GM12878 (cell line): Measurements from ENCODE around the gene SEMA3B. TPM values are rescaled to one million over a fixed set of nuclear protein-coding genes. Genes with fewer than 3 reads are reported as not detected.

Source experiments
- ATAC-seq: fragments of 200-7000 bp; cut with Tn5 transposase; 3 replicates; pipeline ENCODE4 v1.9.1; 2020; ENCODE audit warnings: mild to moderate bottlenecking, moderate library complexity
- BruUV-seq: library from RNA; stranded (reverse); fragments of 400-500 nt; replicated peaks from 2 replicates; lab custom pipeline; 2021; lab: Mats Ljungman, UMichigan
- CTCF ChIA-PET: fragments of 300-600 bp; sonication (Branson Sonifier 250); formaldehyde crosslinking; extraction: SDS; loops from one replicate; lab custom pipeline; 2021; ENCODE audit warnings: inconsistent platforms; lab: Yijun Ruan, JAX
- POLR2A ChIA-PET: fragments of 350-600 bp; formaldehyde crosslinking; extraction: SDS; loops from one replicate; lab custom pipeline; 2021; ENCODE audit warnings: inconsistent platforms; lab: Charles Lee
- RAD21 ChIA-PET: fragments of 300-600 bp; sonication (Branson Sonifier 250); formaldehyde crosslinking; loops from one replicate; lab custom pipeline; 2023; ENCODE audit warnings: antibody characterized with exemption; ENCODE audit not compliant: unreplicated experiment; lab: Charles Lee
- SMC1A ChIA-PET: fragments of 300-600 bp; sonication (Branson Sonifier 250); formaldehyde crosslinking; loops from one replicate; lab custom pipeline; 2023; ENCODE audit not compliant: unreplicated experiment, uncharacterized antibody; lab: Charles Lee
- DNase-seq: peaks from one replicate; pipeline ENCODE4 v3.0.0-alpha.2; 2011; ENCODE audit warnings: low read depth, low spot score
- FAIRE-seq: peaks from 3 replicates; lab custom pipeline; 2011; peaks lifted over from hg19 to GRCh38; lab: Jason Lieb, UNC
- H2AFZ ChIP-seq: 2 replicates; pipeline ENCODE4 v1.6.0; 2011; ENCODE audit warnings: low read depth, low read length, control low read depth; ENCODE audit not compliant: control insufficient read depth
- H3K27ac ChIP-seq: 2 replicates; pipeline ENCODE4 v1.5.1; 2011; ENCODE audit warnings: control low read depth; ENCODE audit not compliant: control insufficient read depth, insufficient read depth
- H3K27me3 ChIP-seq, 2 experiments: replicated peaks in 1 of 2; 2 replicates each; pipeline versions ENCODE4 v1.6.0 to v1.6.1; 2011; ENCODE audit warnings: low read length in 1 of 2; ENCODE audit not compliant: control insufficient read depth in 2 of 2, insufficient read depth in 2 of 2
- H3K36me3 ChIP-seq, 2 experiments: 2 replicates each; pipeline ENCODE4 v1.5.1; 2011; ENCODE audit warnings: low read length in 1 of 2; ENCODE audit not compliant: control insufficient read depth in 2 of 2, insufficient read depth in 2 of 2
- H3K4me1 ChIP-seq: 2 replicates; pipeline ENCODE4 v1.6.1; 2011; ENCODE audit warnings: mild to moderate bottlenecking, low read length, moderate library complexity, mixed read lengths; ENCODE audit not compliant: control insufficient read depth, insufficient read depth
- H3K4me2 ChIP-seq: 2 replicates; pipeline ENCODE4 v1.6.0; 2011; ENCODE audit warnings: control low read depth; ENCODE audit not compliant: control insufficient read depth, insufficient read depth
- H3K4me3 ChIP-seq: fragments of 200-600 bp; sonication (generic); 2 replicates; pipeline ENCODE4 v1.5.1; 2016
- H3K79me2 ChIP-seq: 2 replicates; pipeline ENCODE4 v1.6.0; 2011; ENCODE audit warnings: low read length; ENCODE audit not compliant: control insufficient read depth, insufficient read depth
- H3K9ac ChIP-seq: 2 replicates; pipeline ENCODE4 v1.8.0; 2011; ENCODE audit warnings: low read length, control low read depth, mixed read lengths; ENCODE audit not compliant: control insufficient read depth, insufficient read depth
- H3K9me3 ChIP-seq: replicated peaks from 3 replicates; pipeline ENCODE4 v1.5.1; 2011; ENCODE audit warnings: mild to moderate bottlenecking, low read length; ENCODE audit not compliant: control insufficient read depth, insufficient read depth
- H4K20me1 ChIP-seq: 2 replicates; pipeline ENCODE4 v1.6.0; 2011; ENCODE audit not compliant: control insufficient read depth, insufficient read depth
- ATF7 ChIP-seq: fragments of 450-650 bp; IDR thresholded peaks from 2 replicates; pipeline ENCODE4 v1.6.1; 2016; ENCODE audit warnings: low read depth, mild to moderate bottlenecking
- BACH1 ChIP-seq: fragments of 450-650 bp; IDR thresholded peaks from 2 replicates; pipeline ENCODE4 v1.6.1; 2017; ENCODE audit warnings: mild to moderate bottlenecking, borderline replicate concordance
- CHD2 ChIP-seq: IDR thresholded peaks from 2 replicates; pipeline ENCODE4 v1.6.1; 2011; ENCODE audit warnings: low read depth, low read length, improper control_type of control experiment, borderline replicate concordance
- E2F4 ChIP-seq: IDR thresholded peaks from 2 replicates; pipeline ENCODE4 v1.6.1; 2012; ENCODE audit warnings: low read depth, low read length, improper control_type of control experiment
- FOS ChIP-seq: IDR thresholded peaks from 3 replicates; pipeline ENCODE4 v1.6.1; 2011; ENCODE audit warnings: borderline replicate concordance; ENCODE audit not compliant: insufficient read length; ENCODE audit errors: extremely low read depth
- LARP7 ChIP-seq: fragments of 450-650 bp; IDR thresholded peaks from 2 replicates; pipeline ENCODE4 v1.6.1; 2017; ENCODE audit warnings: mild to moderate bottlenecking
- MYB ChIP-seq: fragments of 150-350 bp; IDR thresholded peaks from 2 replicates; pipeline ENCODE4 v1.6.1; 2014; ENCODE audit warnings: mild to moderate bottlenecking, low read depth, low read length, borderline replicate concordance
- MYC ChIP-seq: IDR thresholded peaks from 2 replicates; pipeline ENCODE4 v1.6.1; 2011; ENCODE audit warnings: mild to moderate bottlenecking, low read length, moderate library complexity, inconsistent platforms; ENCODE audit not compliant: insufficient read depth, insufficient replicate concordance, insufficient read length, severe bottlenecking
- RELA ChIP-seq: fragments of 450-650 bp; IDR thresholded peaks from 2 replicates; pipeline ENCODE4 v1.8.0; 2014; ENCODE audit warnings: borderline replicate concordance; ENCODE audit not compliant: partially characterized antibody
- SRF ChIP-seq, 2 experiments: IDR thresholded peaks; 2 replicates each; pipeline ENCODE4 v1.6.1; 2011; ENCODE audit warnings: low read depth in 2 of 2, low read length in 2 of 2, mild to moderate bottlenecking in 1 of 2, moderate library complexity in 1 of 2
- TCF3 ChIP-seq: IDR thresholded peaks from 2 replicates; pipeline ENCODE4 v1.6.1; 2012; ENCODE audit warnings: low read depth, mild to moderate bottlenecking, low read length, borderline replicate concordance; ENCODE audit not compliant: insufficient read depth
- WGBS: methylation state at CpG from one replicate; pipeline ENCODE4 v1.1.6; 2016; ENCODE audit warnings: low lambda C conversion rate; ENCODE audit not compliant: insufficient replicate concordance, insufficient coverage; ENCODE audit errors: missing lambda C conversion rate; 5-methylcytosine and 5-hydroxymethylcytosine counted together
- in situ Hi-C: fragments of 300-500 bp; cut with MboI; formaldehyde crosslinking; loops from 9 replicates; pipeline ENCODE4 v1.14.3; 2018; ENCODE audit warnings: mixed read lengths
- intact Hi-C: fragments of 100-400 bp; cut with micrococcal nuclease; formaldehyde crosslinking; loops from one replicate; pipeline ENCODE4 v1.14.2; 2022; ENCODE audit not compliant: unreplicated experiment
- polyA plus RNA-seq, 11 experiments: library from polyadenylated mRNA; depleted of rRNA in 4 of 11; unstranded in 6 of 11; stranded (reverse) in 5 of 11; fragments of >200 nt; fragmentation: Nextera tagmentation in 4 of 11; fragmentation: Illumina TruSeq in 1 of 11; extraction: Ambion mirVana in 4 of 11; extraction: Trizol in 1 of 11; gene quantifications; 1 replicate in 1 of 11; 2 replicates in 10 of 11; pipeline versions ENCODE4 v1.2.1 to v1.2.3, GENCODE V29; 2011 to 2016; ENCODE audit warnings: inconsistent platforms in 2 of 11, missing spikeins in 2 of 11, low read depth in 1 of 11
- total RNA-seq, 4 experiments: library from RNA; depleted of rRNA in 3 of 4; stranded (reverse); fragments of >200 nt in 3 of 4; fragmentation: Illumina TruSeq in 1 of 4; extraction: Trizol in 1 of 4; gene quantifications; 2 replicates each; pipeline versions ENCODE4 v1.2.1 to v1.2.3, GENCODE V29; 2013 to 2021
- TF ChIP-seq, protein P1 (sequence below): fragments of 450-650 bp; formaldehyde crosslinking; IDR thresholded peaks from 2 replicates; pipeline ENCODE4 v1.4.0; 2020; ENCODE audit warnings: mild to moderate bottlenecking, moderate library complexity

The SEMA3B gene
- total and polyA plus RNA-seq, 10 of the 15 experiments (the other 5 are each of a cell fraction or from before 2014, with no cell fraction given) = 0.06 to 0.59 (median 0.14) TPM; not detected in 2

DNA sequence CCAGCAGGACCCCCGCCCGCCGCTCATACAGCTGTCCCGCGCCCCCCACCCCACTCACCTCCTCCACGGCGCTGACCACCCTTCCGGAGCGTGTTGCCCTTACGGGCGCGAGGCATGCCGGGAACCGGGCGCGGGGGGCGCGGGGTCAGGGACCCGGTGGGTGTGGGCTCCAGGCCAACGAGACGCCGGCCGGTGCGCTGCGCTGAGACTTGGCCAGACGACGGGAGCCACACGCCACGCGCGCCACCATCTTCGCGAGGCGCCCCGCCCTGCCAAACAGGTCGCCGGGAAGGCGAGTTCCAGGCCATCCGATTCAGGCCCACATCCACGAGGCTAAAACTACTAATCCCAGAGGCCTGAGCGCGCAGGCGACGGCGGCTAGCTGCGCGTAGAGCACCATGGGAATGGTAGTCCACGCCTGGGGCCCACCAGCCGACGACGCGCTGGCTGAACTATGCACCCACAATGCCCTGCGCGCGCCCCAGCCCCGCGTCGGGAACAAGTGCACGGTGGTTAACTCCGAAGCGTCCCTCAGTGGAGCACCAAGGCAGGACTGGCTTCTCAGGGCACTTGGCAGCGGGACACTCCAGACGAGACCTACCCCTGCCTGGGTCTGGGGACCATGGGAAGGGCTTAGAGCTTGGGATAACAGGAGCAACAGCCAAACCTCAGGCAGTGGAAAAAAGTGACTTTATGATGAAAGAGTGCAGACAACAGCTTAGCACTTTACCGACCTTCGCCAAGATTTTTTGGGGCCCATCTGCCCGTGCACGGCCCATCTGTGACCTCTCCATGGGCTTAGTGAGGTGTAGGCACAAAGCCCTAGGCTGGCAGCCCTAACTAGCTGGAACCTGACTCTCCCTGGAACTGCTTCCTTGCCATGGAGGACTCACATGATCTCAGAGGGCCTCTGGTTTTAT lies 23.5 kb downstream of the SEMA3B start, which contains the start of gene IFRD2:
Gene IFRD2, minus strand, starts transcription at position 271 of the 920 bp plus-strand sequence. Its CDS starts 155 bp downstream, at position 116.
- DNase-seq (peak; percentile 92), FAIRE-seq (peak; percentile 99), ATAC-seq (peak; percentile 99)
- Histone ChIP-seq H2AFZ (peak within 1 kb of the TSS; percentile 78), H3K4me1 (peaks cover 3% of the 10 kb centered on the region; the same call in 1 of the 2 replicates), H3K79me2 (peaks cover 21% of the 10 kb centered on the region), H3K9me3 (no peaks in the 10 kb centered on the region), H3K4me3 (peak within 1 kb of the TSS; percentile 97), H4K20me1 (no peaks in the 10 kb centered on the region), H3K4me2 (peak within 1 kb of the TSS; percentile 89), H3K36me3 (peaks cover 0 to 26% of the 10 kb centered on the region in 2 experiments; a peak in 3 of 4 replicates), H3K9ac (peak within 1 kb of the TSS; percentile 83), H3K27ac (peak within 1 kb of the TSS; percentile 66), H3K27me3 (no peaks in the 10 kb centered on the region)
- WGBS = 2% methylated on average over 45 of the region's 67 CpGs
- intact Hi-C loops = loop anchor here (1.0 kb wide), 1 partner anchor 56 kb away; the partner anchor contains the start of gene GNAI2
- POLR2A ChIA-PET = interaction anchor here (0.6 to 2.1 kb wide), 7 partner anchors 9 to 59 kb away, joined by 3 to 11 read pairs (median 3); partner anchors contain the start of genes CYB561D2, GNAI2 and NPRL2
- TSS peak; percentile 94 for BruUV-seq
- in situ Hi-C loops = no loop called here
- CTCF ChIA-PET = interaction anchor here (0.8 to 2.5 kb wide), 6 partner anchors 32 to 952 kb away, joined by 3 to 8 read pairs (median 4); no protein-coding TSS in a partner anchor
- SMC1A ChIA-PET = no interaction called here
- RAD21 ChIA-PET = interaction anchor here (0.6 to 1.2 kb wide), 5 partner anchors 21 to 57 kb away, joined by 3 to 6 read pairs (median 3); partner anchors contain the start of gene GNAI2
- TF ChIP-seq, protein P1, sequence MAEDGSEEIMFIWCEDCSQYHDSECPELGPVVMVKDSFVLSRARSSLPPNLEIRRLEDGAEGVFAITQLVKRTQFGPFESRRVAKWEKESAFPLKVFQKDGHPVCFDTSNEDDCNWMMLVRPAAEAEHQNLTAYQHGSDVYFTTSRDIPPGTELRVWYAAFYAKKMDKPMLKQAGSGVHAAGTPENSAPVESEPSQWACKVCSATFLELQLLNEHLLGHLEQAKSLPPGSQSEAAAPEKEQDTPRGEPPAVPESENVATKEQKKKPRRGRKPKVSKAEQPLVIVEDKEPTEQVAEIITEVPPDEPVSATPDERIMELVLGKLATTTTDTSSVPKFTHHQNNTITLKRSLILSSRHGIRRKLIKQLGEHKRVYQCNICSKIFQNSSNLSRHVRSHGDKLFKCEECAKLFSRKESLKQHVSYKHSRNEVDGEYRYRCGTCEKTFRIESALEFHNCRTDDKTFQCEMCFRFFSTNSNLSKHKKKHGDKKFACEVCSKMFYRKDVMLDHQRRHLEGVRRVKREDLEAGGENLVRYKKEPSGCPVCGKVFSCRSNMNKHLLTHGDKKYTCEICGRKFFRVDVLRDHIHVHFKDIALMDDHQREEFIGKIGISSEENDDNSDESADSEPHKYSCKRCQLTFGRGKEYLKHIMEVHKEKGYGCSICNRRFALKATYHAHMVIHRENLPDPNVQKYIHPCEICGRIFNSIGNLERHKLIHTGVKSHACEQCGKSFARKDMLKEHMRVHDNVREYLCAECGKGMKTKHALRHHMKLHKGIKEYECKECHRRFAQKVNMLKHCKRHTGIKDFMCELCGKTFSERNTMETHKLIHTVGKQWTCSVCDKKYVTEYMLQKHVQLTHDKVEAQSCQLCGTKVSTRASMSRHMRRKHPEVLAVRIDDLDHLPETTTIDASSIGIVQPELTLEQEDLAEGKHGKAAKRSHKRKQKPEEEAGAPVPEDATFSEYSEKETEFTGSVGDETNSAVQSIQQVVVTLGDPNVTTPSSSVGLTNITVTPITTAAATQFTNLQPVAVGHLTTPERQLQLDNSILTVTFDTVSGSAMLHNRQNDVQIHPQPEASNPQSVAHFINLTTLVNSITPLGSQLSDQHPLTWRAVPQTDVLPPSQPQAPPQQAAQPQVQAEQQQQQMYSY (CRISPR knock-in tag) = no peak
- TF ChIP-seq MYC = peak; percentile 64
- 0 out of 2 replicates have a peak, but pooled peaks have one; percentile 6 for TF ChIP-seq TCF3
- TF ChIP-seq ATF7 = peak; percentile 20; the same call in 1 of the 2 replicates
- TF ChIP-seq SRF (IDR thresholded peaks at IDR 0.05; ENCODE audit: low read depth in 2 of 2, low read length in 2 of 2) = peak in 1 of 2 experiments; percentile 70; a peak in 3 of 4 replicates
- peak; percentile 95 for TF ChIP-seq CHD2
- no peak for TF ChIP-seq FOS
- TF ChIP-seq LARP7 = peak; percentile 96
- TF ChIP-seq RELA = peak; percentile 90
- peak; percentile 57; the same call in 1 of the 2 replicates for TF ChIP-seq BACH1
- peak; percentile 34; the same call in 1 of the 2 replicates for TF ChIP-seq MYB
- peak; percentile 67; the same call in 1 of the 2 replicates for TF ChIP-seq E2F4
